PC-3 (cell line): ENCODE data around the gene HNRNPDL. TPM values are rescaled to one million over a fixed set of nuclear protein-coding genes. Genes with fewer than 3 reads are reported as not detected.

Source experiments
- ATAC-seq: fragments of 200-7000 bp; cut with Tn5 transposase; 2 replicates; pipeline ENCODE4 v1.9.1; 2020; ENCODE audit warnings: mild to moderate bottlenecking, moderate library complexity
- BruUV-seq: library from RNA; stranded (reverse); fragments of 400-500 nt; replicated peaks from 2 replicates; lab custom pipeline; 2021; lab: Mats Ljungman, UMichigan
- CTCF ChIA-PET: fragments of 300-600 bp; sonication (Branson Sonifier 250); formaldehyde crosslinking; loops from one replicate; lab custom pipeline; 2022; ENCODE audit warnings: antibody characterized with exemption; lab: Charles Lee
- POLR2A ChIA-PET: fragments of 300-600 bp; sonication (Branson Sonifier 250); formaldehyde crosslinking; loops from one replicate; lab custom pipeline; 2022; ENCODE audit warnings: antibody characterized with exemption; ENCODE audit not compliant: unreplicated experiment; lab: Charles Lee
- DNase-seq: peaks from one replicate; pipeline ENCODE4 v3.0.0-alpha.2; 2015
- H2AFZ ChIP-seq: fragments of 300-600 bp; sonication (generic); 2 replicates; pipeline ENCODE4 v1.6.0; 2016; ENCODE audit warnings: antibody characterized with exemption, low read length
- H3F3A ChIP-seq: fragments of 300-600 bp; sonication (generic); one replicate; pipeline ENCODE4 v1.6.0; 2017; ENCODE audit warnings: antibody characterized with exemption, low read length, control low read depth, mild to moderate bottlenecking; ENCODE audit not compliant: unreplicated experiment
- H3K27ac ChIP-seq: fragments of 300-600 bp; sonication (generic); 2 replicates; pipeline ENCODE4 v1.5.1; 2016; ENCODE audit warnings: mild to moderate bottlenecking, low read length
- H3K27me3 ChIP-seq: fragments of 300-600 bp; sonication (generic); 2 replicates; pipeline ENCODE4 v1.6.1; 2016; ENCODE audit warnings: low read length, mixed read lengths
- H3K36me3 ChIP-seq: fragments of 300-600 bp; sonication (generic); 2 replicates; pipeline ENCODE4 v1.6.1; 2016; ENCODE audit warnings: low read depth, mixed run types, low read length, mixed read lengths
- H3K4me1 ChIP-seq: fragments of 300-600 bp; sonication (generic); 2 replicates; pipeline ENCODE4 v1.5.1; 2016; ENCODE audit warnings: low read length; ENCODE audit not compliant: insufficient read depth
- H3K4me2 ChIP-seq: fragments of 300-600 bp; sonication (generic); 2 replicates; pipeline ENCODE4 v1.6.0; 2016; ENCODE audit warnings: low read length
- H3K4me3 ChIP-seq: fragments of 300-600 bp; sonication (generic); 2 replicates; pipeline ENCODE4 v1.5.1; 2016; ENCODE audit warnings: mild to moderate bottlenecking, low read length, mixed read lengths
- H3K79me2 ChIP-seq: fragments of 300-600 bp; sonication (generic); 2 replicates; pipeline ENCODE4 v1.6.1; 2017; ENCODE audit warnings: low read length, mixed read lengths
- H3K9ac ChIP-seq: fragments of 300-600 bp; sonication (generic); 2 replicates; pipeline ENCODE4 v1.6.0; 2016; ENCODE audit warnings: mild to moderate bottlenecking, low read length
- H3K9me2 ChIP-seq: fragments of 300-600 bp; sonication (generic); replicated peaks from 2 replicates; pipeline ENCODE4 v1.6.1; 2016; ENCODE audit warnings: mixed run types, low read length, mixed read lengths
- H3K9me3 ChIP-seq: fragments of 300-600 bp; sonication (generic); 2 replicates; pipeline ENCODE4 v1.6.1; 2016; ENCODE audit warnings: low read length, mixed read lengths
- H4K20me1 ChIP-seq: fragments of 300-600 bp; sonication (generic); 2 replicates; pipeline ENCODE4 v1.6.1; 2016; ENCODE audit warnings: low read length, mixed read lengths
- EZH2 ChIP-seq: fragments of 300-600 bp; sonication (generic); IDR thresholded peaks from one replicate; pipeline ENCODE4 v1.6.1; 2017; ENCODE audit warnings: antibody characterized with exemption, mild to moderate bottlenecking, low read length; ENCODE audit not compliant: unreplicated experiment
- EZH2phosphoT487 ChIP-seq: fragments of 300-600 bp; sonication (generic); IDR thresholded peaks from 2 replicates; pipeline ENCODE4 v1.6.1; 2018; ENCODE audit warnings: mild to moderate bottlenecking, antibody characterized with exemption, low read length, borderline replicate concordance
- intact Hi-C: fragments of 100-400 bp; cut with micrococcal nuclease; formaldehyde crosslinking; loops from 2 replicates; pipeline ENCODE4 v1.9.0; 2023
- total RNA-seq: library from RNA; depleted of rRNA; stranded (reverse); fragments of >200 nt; gene quantifications from 2 replicates; pipeline ENCODE4 v1.2.3, GENCODE V29; 2014
- TF ChIP-seq, protein P1 (sequence below): fragments of 300-600 bp; sonication (generic); conservative IDR thresholded peaks from 2 replicates; pipeline ENCODE4 v1.5.1; 2017; ENCODE audit warnings: antibody characterized with exemption, low read depth, mild to moderate bottlenecking, low read length

The HNRNPDL gene
- total RNA-seq, 1 experiment from 2014 or later: 207 TPM

DNA sequence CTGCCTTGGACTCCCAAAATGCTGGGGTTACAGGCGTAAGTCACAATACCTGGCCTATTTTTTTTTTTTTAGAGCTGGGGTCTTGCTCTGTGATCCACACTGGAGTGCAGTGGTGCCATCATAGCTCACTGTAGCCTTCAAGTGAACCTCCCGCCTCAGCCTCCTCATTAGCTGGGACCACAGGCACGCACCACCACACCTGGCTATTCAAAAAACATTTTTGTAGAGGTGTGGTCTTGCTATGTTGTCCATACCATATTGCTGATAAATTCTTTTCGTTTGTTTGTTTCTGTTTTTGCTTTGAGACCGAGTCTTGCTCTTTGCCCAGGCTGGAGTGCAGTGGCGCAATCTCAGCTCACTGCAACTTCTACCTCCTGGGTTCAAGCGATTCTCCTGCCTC lies 21.8 kb upstream of the HNRNPDL start:
- peaks cover 12% of the 10 kb centered on the region for H3K36me3 ChIP-seq
- H3K4me2 ChIP-seq: no peak overlapping the region
- CTCF ChIA-PET: no interaction called here

DNA sequence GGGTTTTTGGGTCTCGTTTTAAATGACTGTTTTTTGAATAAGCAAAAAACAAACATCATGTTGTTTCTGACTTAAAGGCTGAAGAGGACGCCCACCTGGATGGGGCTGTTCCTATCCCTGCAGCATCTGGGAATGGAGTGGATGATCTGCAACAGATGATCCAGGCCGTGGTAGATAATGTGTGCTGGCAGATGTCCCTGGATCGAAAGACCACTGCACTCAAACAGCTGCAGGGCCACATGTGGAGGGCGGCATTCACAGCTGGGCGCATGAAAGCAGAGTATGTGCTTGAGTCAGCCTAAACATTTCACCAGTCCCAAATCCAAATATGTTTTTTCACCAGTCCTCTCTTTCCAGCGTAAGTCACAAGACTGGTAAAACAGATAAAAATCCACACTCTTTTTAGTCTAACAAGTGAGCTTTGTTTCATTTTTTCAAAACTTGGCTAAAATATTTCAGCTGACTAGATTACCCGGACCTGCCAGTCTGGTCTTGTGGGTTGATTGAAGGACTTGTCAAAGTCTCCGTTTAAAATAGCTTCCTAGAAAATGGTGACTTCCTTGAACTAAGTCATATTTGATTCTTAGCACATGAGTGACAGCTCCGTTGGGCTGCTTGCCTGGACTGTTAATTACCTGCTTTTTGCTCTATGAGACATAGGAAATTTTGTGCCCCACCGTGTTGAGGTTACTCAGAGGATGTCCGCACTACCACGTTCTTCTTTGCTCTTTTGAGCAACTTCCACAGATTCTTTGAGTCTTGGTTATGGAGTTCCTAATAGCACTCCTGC lies 20.9 kb upstream of the HNRNPDL start:
- no TSS peak for BruUV-seq
- H3K27ac ChIP-seq: no peak overlapping the region
- H3K4me3 ChIP-seq: no peak overlapping the region
- ChIA-PET POLR2A (no interaction called here), CTCF (no interaction called here)
- H2AFZ ChIP-seq: no peak overlapping the region
- no peaks in the 10 kb centered on the region for H3F3A ChIP-seq
- H3K27me3 ChIP-seq: no peaks in the 10 kb centered on the region
- H3K79me2 ChIP-seq: peaks cover 13% of the 10 kb centered on the region; the same call in 1 of the 2 replicates
- H3K9ac ChIP-seq: no peak overlapping the region
- no peaks in the 10 kb centered on the region for H4K20me1 ChIP-seq
- ATAC-seq (no peak), DNase-seq (no peak)
- peaks cover 12% of the 10 kb centered on the region for H3K36me3 ChIP-seq
- no peak overlapping the region for H3K4me2 ChIP-seq
- no peak for TF ChIP-seq EZH2phosphoT487
- TF ChIP-seq, protein P1, sequence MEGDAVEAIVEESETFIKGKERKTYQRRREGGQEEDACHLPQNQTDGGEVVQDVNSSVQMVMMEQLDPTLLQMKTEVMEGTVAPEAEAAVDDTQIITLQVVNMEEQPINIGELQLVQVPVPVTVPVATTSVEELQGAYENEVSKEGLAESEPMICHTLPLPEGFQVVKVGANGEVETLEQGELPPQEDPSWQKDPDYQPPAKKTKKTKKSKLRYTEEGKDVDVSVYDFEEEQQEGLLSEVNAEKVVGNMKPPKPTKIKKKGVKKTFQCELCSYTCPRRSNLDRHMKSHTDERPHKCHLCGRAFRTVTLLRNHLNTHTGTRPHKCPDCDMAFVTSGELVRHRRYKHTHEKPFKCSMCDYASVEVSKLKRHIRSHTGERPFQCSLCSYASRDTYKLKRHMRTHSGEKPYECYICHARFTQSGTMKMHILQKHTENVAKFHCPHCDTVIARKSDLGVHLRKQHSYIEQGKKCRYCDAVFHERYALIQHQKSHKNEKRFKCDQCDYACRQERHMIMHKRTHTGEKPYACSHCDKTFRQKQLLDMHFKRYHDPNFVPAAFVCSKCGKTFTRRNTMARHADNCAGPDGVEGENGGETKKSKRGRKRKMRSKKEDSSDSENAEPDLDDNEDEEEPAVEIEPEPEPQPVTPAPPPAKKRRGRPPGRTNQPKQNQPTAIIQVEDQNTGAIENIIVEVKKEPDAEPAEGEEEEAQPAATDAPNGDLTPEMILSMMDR: no peak
- no peak for TF ChIP-seq EZH2
- no peaks in the 10 kb centered on the region for H3K4me1 ChIP-seq
- no peaks in the 10 kb centered on the region for H3K9me3 ChIP-seq
- H3K9me2 ChIP-seq: no peaks in the 10 kb centered on the region
- intact Hi-C loops: no loop called here

More for the DNA sequence above, 21.8 kb upstream of the HNRNPDL start:
- Histone ChIP-seq H3K27me3 (no peaks in the 10 kb centered on the region), H3F3A (no peaks in the 10 kb centered on the region), H3K4me1 (no peaks in the 10 kb centered on the region), H2AFZ (no peak overlapping the region), H3K4me3 (no peak overlapping the region), H3K27ac (no peak overlapping the region), H3K9ac (no peak overlapping the region), H3K9me2 (no peaks in the 10 kb centered on the region), H3K79me2 (peaks cover 9% of the 10 kb centered on the region; the same call in 1 of the 2 replicates), H4K20me1 (no peaks in the 10 kb centered on the region), H3K9me3 (no peaks in the 10 kb centered on the region)
- intact Hi-C loops: no loop called here
- POLR2A ChIA-PET: no interaction called here
- DNase-seq: no peak
- no TSS peak for BruUV-seq
- no peak for ATAC-seq
- TF ChIP-seq EZH2 (no peak), EZH2phosphoT487 (no peak)
- TF ChIP-seq, protein P1: no peak

DNA sequence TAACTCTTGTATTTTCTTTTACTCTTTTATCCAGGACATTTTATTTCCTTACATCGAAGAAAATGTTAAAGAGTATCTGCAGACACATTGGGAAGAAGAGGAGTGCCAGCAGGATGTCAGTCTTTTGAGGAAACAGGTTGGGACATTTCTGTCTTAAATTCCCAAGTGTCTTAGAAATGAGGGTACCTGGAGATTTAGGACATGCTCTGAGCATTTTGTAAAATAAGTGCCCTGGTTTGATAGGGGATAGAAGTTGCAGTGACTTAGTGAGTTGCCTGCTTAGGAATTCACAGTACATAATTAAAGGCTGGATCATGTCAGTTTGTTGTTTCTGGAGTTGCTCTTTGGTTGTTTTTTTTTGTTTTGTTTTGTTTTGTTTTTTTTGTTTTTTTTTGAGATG lies 17.6 kb upstream of the HNRNPDL start:
- no peaks in the 10 kb centered on the region for H4K20me1 ChIP-seq
- intact Hi-C loops: no loop called here
- ChIA-PET CTCF (no interaction called here), POLR2A (no interaction called here)
- no peaks in the 10 kb centered on the region for H3K9me2 ChIP-seq
- H3K4me2 ChIP-seq: no peak overlapping the region
- peaks cover 12% of the 10 kb centered on the region for H3K36me3 ChIP-seq
- H3F3A ChIP-seq: no peaks in the 10 kb centered on the region
- peaks cover 34% of the 10 kb centered on the region for H3K79me2 ChIP-seq
- no peaks in the 10 kb centered on the region for H3K9me3 ChIP-seq
- no peak for TF ChIP-seq EZH2
- TF ChIP-seq EZH2phosphoT487: no peak
- no peak overlapping the region for H3K9ac ChIP-seq
- DNase-seq (no peak), ATAC-seq (no peak)
- no peak overlapping the region for H3K27ac ChIP-seq
- H3K4me1 ChIP-seq: no peaks in the 10 kb centered on the region
- no peaks in the 10 kb centered on the region for H3K27me3 ChIP-seq
- no peak overlapping the region for H2AFZ ChIP-seq
- no peak overlapping the region for H3K4me3 ChIP-seq
- no TSS peak for BruUV-seq
